ENCODE measurements around the gene APBB1. TPM values are rescaled to one million over a fixed set of nuclear protein-coding genes. Genes with fewer than 3 reads are reported as not detected.

APBB1 gene
- total and polyA plus RNA-seq, 9 of the 15 experiments (the other 6 are each of a cell fraction or from before 2014, with no cell fraction given), result 0.04 to 0.73 (median 0.40) TPM

- BruUV-seq (replicated peaks), result TSS peak; percentile 86
- Histone ChIP-seq H3K27ac (ENCODE audit: extremely low read depth, low read depth, low read length) (peak overlapping the region; percentile 52; the same call in 2 of the 3 replicates), H3K79me2 (ENCODE audit: control insufficient read depth, insufficient read depth, low read length) (0 out of 3 replicates have a peak, but pooled peaks cover 7% of the 10 kb centered on the region), H3K27me3 (ENCODE audit: control insufficient read depth in 2 of 2, insufficient read depth in 2 of 2, low read length in 2 of 2) (no peaks in the 10 kb centered on the region), H3K4me1 (replicated peaks in 1 of 2; ENCODE audit: control insufficient read depth in 2 of 2, insufficient read depth in 2 of 2, low read length in 2 of 2) (peaks cover 22 to 32% of the 10 kb centered on the region in 2 experiments), H3K9me1 (ENCODE audit: control insufficient read depth, insufficient read depth, low read length) (no peaks in the 10 kb centered on the region), H3K36me3 (ENCODE audit: control insufficient read depth, insufficient read depth, low read length) (no peaks in the 10 kb centered on the region), H3K9me3 (replicated peaks; ENCODE audit: control insufficient read depth, insufficient read depth, low read depth, low read length) (no peaks in the 10 kb centered on the region), H3K4me3 (peak overlapping the region; percentile 73), H3K9ac (ENCODE audit: insufficient read depth in 1 of 2, low read depth in 2 of 2, low read length in 2 of 2) (peak overlapping the region; percentile 67 to 95), H2AFZ (ENCODE audit: low read depth, low read length) (peak overlapping the region; percentile 95), H4K20me1 (replicated peaks; ENCODE audit: control insufficient read depth, insufficient read depth, low read length) (no peaks in the 10 kb centered on the region), H3K4me2 (ENCODE audit: insufficient read depth, low read length) (peak overlapping the region; percentile 87)
- no peak for DNase-seq (ENCODE audit: extremely low read depth in 1 of 4, low spot score in 3 of 4)
- ChIA-PET POLR2A (interaction anchor here (0.6 to 1.1 kb wide), 3 partner anchors 8 to 589 kb away, joined by 3 to 7 read pairs (median 4); no protein-coding TSS in a partner anchor), CTCF (ENCODE audit: low intra/inter-chr PET ratio) (no interaction called here)
- no peak for FAIRE-seq
- 29% methylated on average over 16 of the region's 19 CpGs for WGBS (ENCODE audit: insufficient coverage, low coverage, missing lambda C conversion rate)
- in situ Hi-C loops (cut with MboI) (no loop called here), intact Hi-C loops (cut with micrococcal nuclease) (no loop called here)
- TF ChIP-seq ZNF431 (CRISPR knock-in tag; IDR thresholded peaks at IDR 0.05), result no peak
- TF ChIP-seq ZBTB9 (CRISPR knock-in tag; IDR thresholded peaks at IDR 0.05), result 0 out of 2 replicates have a peak, but pooled peaks have one; percentile 48
- peak; percentile 5; the same call in 1 of the 2 replicates for TF ChIP-seq GABPB1 (CRISPR knock-in tag; IDR thresholded peaks at IDR 0.05)
- TF ChIP-seq HNRNPK (IDR thresholded peaks at IDR 0.05; ENCODE audit: low read depth, low read length, poor library complexity, severe bottlenecking), result no peak
- no peak for TF ChIP-seq ELK3 (CRISPR knock-in tag; IDR thresholded peaks at IDR 0.05)
- no peak for TF ChIP-seq MXI1 (IDR thresholded peaks at IDR 0.05; ENCODE audit: low read depth, low read length)
- TF ChIP-seq CBX1 (IDR thresholded peaks at IDR 0.05; ENCODE audit: low read depth), result peak; percentile 4; the same call in 1 of the 2 replicates
- peak; percentile 47 for TF ChIP-seq ZFX (CRISPR knock-in tag; IDR thresholded peaks at IDR 0.05)
- no peak for ATAC-seq
These were observed 28.0 kb downstream of the APBB1 start for GRCh38 chr11:6390718-6391469.

Measured in K562 (cell line).